Activated T-cell treated with anti-CD3 and anti-CD28 coated beads for 48 hours (primary cell): ENCODE measurements around the gene AMD1.

ENCODE experiments used
- DNase-seq: peaks from one replicate; pipeline ENCODE4 v3.0.0-alpha.2; 2020; ENCODE audit warnings: low read depth

The AMD1 gene

GRCh38 chr6:110939429-110940200 lies 65.0 kb downstream of the AMD1 start:
- no peak for DNase-seq

GRCh38 chr6:110944681-110945151 lies 70.1 kb downstream of the AMD1 start:
- peak; percentile 21 for DNase-seq
